ENCODE data around the gene UQCR10. TPM values are rescaled to one million over a fixed set of nuclear protein-coding genes. Genes with fewer than 3 reads are reported as not detected.

The UQCR10 gene
- total RNA-seq, 1 donor from 2014 or later = 72.5 TPM

- TF ChIP-seq CTCF (conservative IDR thresholded peaks at IDR 0.05; ENCODE audit: low read depth, low read length) = no peak
- DNase-seq (ENCODE audit: low read depth) = no peak
- H3K4me3 ChIP-seq (ENCODE audit: low read depth, low read length) = no peak overlapping the region
Measured at GRCh38 chr22:29798318-29798717, 31.1 kb downstream of the UQCR10 start.

GRCh38 chr22:29798801-29799200, 31.6 kb downstream of the UQCR10 start:
- no peak overlapping the region for H3K4me3 ChIP-seq (ENCODE audit: low read depth, low read length)
- no peak for DNase-seq (ENCODE audit: low read depth)
- TF ChIP-seq CTCF (conservative IDR thresholded peaks at IDR 0.05; ENCODE audit: low read depth, low read length) = no peak

GRCh38 chr22:29799217-29799680, 32.1 kb downstream of the UQCR10 start:
- no peak for TF ChIP-seq CTCF (conservative IDR thresholded peaks at IDR 0.05; ENCODE audit: low read depth, low read length)
- no peak for DNase-seq (ENCODE audit: low read depth)
- no peak overlapping the region for H3K4me3 ChIP-seq (ENCODE audit: low read depth, low read length)

GRCh38 chr22:29801153-29801552, 34.0 kb downstream of the UQCR10 start:
- TF ChIP-seq CTCF (conservative IDR thresholded peaks at IDR 0.05; ENCODE audit: low read depth, low read length) = no peak
- DNase-seq (ENCODE audit: low read depth) = no peak
- H3K4me3 ChIP-seq (ENCODE audit: low read depth, low read length) = no peak overlapping the region

- no peak for DNase-seq (ENCODE audit: low read depth)
- H3K4me3 ChIP-seq (ENCODE audit: low read depth, low read length) = no peak overlapping the region
- no peak for TF ChIP-seq CTCF (conservative IDR thresholded peaks at IDR 0.05; ENCODE audit: low read depth, low read length)
Measured at GRCh38 chr22:29801796-29802195, 34.6 kb downstream of the UQCR10 start.

- no peak for TF ChIP-seq CTCF (conservative IDR thresholded peaks at IDR 0.05; ENCODE audit: low read depth, low read length)
- H3K4me3 ChIP-seq (ENCODE audit: low read depth, low read length) = no peak overlapping the region
- no peak for DNase-seq (ENCODE audit: low read depth)
Measured at GRCh38 chr22:29803190-29803589, 36.0 kb downstream of the UQCR10 start.

GRCh38 chr22:29804985-29805384, 37.8 kb downstream of the UQCR10 start:
- TF ChIP-seq CTCF (conservative IDR thresholded peaks at IDR 0.05; ENCODE audit: low read depth, low read length) = no peak
- no peak overlapping the region for H3K4me3 ChIP-seq (ENCODE audit: low read depth, low read length)
- DNase-seq (ENCODE audit: low read depth) = no peak
